Brain microvascular endothelial cell (primary cell): ENCODE results near the gene TMEM150C.

Experiments
- DNase-seq: peaks from one replicate; pipeline ENCODE4 v3.0.0-alpha.2; 2020
- H3K27ac ChIP-seq: fragments of 250-450 bp; sonication (Bioruptor Pico); 2 replicates; pipeline ENCODE4 v1.5.1; 2020; ENCODE audit warnings: mild to moderate bottlenecking, moderate library complexity
- H3K27me3 ChIP-seq: fragments of 250-450 bp; sonication (Bioruptor Pico); replicated peaks from 2 replicates; pipeline ENCODE4 v1.5.1; 2020; ENCODE audit warnings: mild to moderate bottlenecking
- H3K36me3 ChIP-seq: fragments of 250-450 bp; sonication (Bioruptor Pico); replicated peaks from 2 replicates; pipeline ENCODE4 v1.5.1; 2020; ENCODE audit warnings: mild to moderate bottlenecking
- H3K4me3 ChIP-seq: 2 replicates; pipeline ENCODE4 v1.5.1; 2011; ENCODE audit warnings: low read depth, mild to moderate bottlenecking, control low read depth, low read length, moderate library complexity
- in situ Hi-C: cut with HindIII; loops from 2 replicates; pipeline ENCODE4 v1.10.0; 2017; ENCODE audit warnings: low sequenced_read_pairs, low pct_ligation_motif_present
- TF ChIP-seq, protein P1 (sequence below): IDR thresholded peaks from 2 replicates; pipeline ENCODE4 v1.5.1; 2011; ENCODE audit warnings: low read depth, mild to moderate bottlenecking, moderate library complexity, low read length, control low read depth, inconsistent platforms; ENCODE audit errors: missing control alignments

TMEM150C gene

DNA sequence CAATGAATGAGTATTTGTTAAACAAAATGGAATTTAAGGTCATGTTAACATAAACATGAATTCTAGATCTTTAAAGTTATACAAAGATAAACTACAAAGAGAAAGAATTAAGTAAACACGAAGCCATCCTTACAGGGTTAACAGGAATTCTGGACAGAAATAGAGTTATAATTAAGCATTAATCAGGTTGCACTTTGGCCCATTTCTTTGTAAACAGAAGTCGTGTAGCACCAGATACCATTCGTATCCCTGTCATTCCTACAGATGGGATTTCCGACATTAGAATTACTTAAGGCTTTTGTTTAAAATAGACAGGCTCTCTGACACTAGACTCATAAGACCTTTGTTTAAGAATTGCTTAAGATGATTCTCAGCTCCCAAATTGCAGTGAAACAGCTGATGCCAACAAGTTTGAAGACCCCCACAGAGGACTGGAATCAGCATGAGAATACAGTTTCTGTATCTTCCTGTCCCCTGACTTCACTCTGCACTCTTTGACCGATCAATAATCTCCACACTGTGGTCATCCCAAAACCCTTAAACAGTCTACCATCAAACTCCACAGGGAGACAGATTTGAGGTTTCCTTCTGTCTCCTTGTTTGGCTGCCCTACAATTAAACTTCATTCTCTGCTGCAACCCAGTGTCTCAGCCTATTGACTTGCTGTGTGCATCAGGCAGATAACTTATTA, 22.3 kb upstream of the TMEM150C start:
- TF ChIP-seq, protein P1, sequence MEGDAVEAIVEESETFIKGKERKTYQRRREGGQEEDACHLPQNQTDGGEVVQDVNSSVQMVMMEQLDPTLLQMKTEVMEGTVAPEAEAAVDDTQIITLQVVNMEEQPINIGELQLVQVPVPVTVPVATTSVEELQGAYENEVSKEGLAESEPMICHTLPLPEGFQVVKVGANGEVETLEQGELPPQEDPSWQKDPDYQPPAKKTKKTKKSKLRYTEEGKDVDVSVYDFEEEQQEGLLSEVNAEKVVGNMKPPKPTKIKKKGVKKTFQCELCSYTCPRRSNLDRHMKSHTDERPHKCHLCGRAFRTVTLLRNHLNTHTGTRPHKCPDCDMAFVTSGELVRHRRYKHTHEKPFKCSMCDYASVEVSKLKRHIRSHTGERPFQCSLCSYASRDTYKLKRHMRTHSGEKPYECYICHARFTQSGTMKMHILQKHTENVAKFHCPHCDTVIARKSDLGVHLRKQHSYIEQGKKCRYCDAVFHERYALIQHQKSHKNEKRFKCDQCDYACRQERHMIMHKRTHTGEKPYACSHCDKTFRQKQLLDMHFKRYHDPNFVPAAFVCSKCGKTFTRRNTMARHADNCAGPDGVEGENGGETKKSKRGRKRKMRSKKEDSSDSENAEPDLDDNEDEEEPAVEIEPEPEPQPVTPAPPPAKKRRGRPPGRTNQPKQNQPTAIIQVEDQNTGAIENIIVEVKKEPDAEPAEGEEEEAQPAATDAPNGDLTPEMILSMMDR, result no peak
- DNase-seq, result no peak
- H3K36me3 ChIP-seq, result no peaks in the 10 kb centered on the region
- H3K4me3 ChIP-seq, result no peak overlapping the region
- no peak overlapping the region for H3K27ac ChIP-seq
- no peaks in the 10 kb centered on the region for H3K27me3 ChIP-seq
- in situ Hi-C loops, result no loop called here

- Histone ChIP-seq H3K27me3 (no peaks in the 10 kb centered on the region), H3K27ac (no peak overlapping the region), H3K36me3 (no peaks in the 10 kb centered on the region), H3K4me3 (no peak overlapping the region)
- in situ Hi-C loops, result no loop called here
- DNase-seq, result no peak
- TF ChIP-seq, protein P1, result no peak
Observed at GRCh38 chr4:82579932-82580331, 18.1 kb upstream of the TMEM150C start.

DNA sequence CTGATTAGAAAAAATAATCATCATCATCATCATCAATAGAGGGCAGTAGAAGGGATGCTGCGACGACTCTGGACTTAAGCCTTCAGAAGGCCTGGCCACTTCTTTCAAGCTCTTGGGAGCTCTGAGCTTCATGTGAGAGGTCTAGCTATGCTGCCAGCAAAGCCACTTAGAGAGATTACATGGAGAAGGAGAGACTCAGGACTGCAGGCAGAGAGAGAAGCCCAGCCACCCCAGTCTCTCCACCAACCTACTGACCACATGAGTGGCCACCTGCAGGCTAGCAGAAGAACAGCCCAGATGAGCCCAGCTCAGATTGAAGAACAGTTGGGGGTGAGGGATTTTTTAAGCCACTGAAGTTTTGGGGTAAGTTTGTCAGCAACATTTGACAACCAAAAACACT, 17.1 kb upstream of the TMEM150C start:
- Histone ChIP-seq H3K36me3 (no peaks in the 10 kb centered on the region), H3K27me3 (no peaks in the 10 kb centered on the region), H3K4me3 (no peak overlapping the region), H3K27ac (no peak overlapping the region)
- TF ChIP-seq, protein P1, result peak; percentile 61
- peak; percentile 5 for DNase-seq
- in situ Hi-C loops, result no loop called here

GRCh38 chr4:82577451-82577850, 15.7 kb upstream of the TMEM150C start:
- no peak overlapping the region for H3K27ac ChIP-seq
- H3K36me3 ChIP-seq, result no peaks in the 10 kb centered on the region
- no peak overlapping the region for H3K4me3 ChIP-seq
- in situ Hi-C loops, result no loop called here
- no peak for DNase-seq
- TF ChIP-seq, protein P1, result no peak
- no peaks in the 10 kb centered on the region for H3K27me3 ChIP-seq

DNA sequence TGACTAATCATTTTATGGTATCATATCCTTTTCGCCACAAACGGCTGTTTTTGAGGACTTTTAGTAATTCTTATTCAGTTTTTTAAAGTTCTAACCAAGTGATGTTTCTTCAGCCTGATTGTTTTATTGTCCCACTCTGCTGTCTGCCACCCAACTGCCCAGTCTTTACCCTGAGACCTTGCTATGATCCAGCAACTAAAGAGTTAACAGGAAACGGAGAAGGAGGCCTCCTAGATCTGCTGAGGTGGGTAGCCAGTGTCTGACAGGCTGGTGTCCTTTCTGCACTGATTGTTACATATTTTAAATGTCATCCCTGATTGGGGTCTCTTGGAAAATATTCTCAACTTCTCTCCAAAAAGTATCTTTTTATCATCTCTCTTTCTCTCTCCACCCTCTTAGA, 7.9 kb upstream of the TMEM150C start:
- Histone ChIP-seq H3K27me3 (no peaks in the 10 kb centered on the region), H3K36me3 (no peaks in the 10 kb centered on the region), H3K4me3 (no peak overlapping the region), H3K27ac (no peak overlapping the region)
- in situ Hi-C loops, result no loop called here
- DNase-seq, result no peak
- TF ChIP-seq, protein P1, result no peak

DNA sequence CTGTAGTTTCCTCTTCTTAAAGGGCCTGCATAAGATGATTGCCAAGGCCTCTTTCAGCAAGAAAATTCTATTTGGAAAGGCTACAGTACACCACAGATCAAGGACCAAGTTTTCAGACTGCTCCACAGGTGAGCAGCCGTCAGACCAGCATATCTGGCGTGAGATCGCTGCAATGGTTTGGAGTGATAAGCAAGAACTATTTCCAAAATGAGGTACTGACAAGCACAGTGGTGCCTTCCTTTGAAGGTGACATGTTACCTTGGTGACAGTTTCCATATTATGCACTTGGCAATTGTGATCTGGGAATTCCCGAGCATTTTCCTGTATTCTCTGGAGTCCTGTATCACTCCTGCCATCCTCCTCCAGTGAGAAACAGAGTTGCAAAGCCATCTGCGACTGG, 7.3 kb upstream of the TMEM150C start:
- Histone ChIP-seq H3K27me3 (no peaks in the 10 kb centered on the region), H3K4me3 (no peak overlapping the region), H3K36me3 (no peaks in the 10 kb centered on the region), H3K27ac (no peak overlapping the region)
- in situ Hi-C loops, result no loop called here
- DNase-seq, result no peak
- TF ChIP-seq, protein P1, result no peak
